ENCODE measurements around the gene AP3B2.

AP3B2 gene

DNA sequence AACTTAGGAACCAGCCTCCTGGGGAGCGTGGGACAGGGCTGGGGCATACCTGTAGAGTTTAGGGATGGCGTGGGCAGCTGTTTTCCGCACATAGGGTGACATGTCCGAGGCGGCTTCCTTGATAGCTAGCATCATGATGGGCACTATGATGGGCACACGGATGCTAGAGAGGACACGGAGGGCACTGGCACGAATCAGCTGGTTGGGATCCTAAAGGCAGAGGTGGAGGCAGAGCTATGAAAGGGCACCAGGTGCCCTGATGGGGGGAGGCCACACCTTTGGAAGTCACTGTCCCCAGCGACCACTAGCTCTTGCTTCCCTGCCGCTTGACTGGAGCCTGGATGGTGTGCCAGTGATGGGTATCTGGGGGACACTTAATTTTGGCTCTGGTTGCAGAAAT, 28.3 kb downstream of the AP3B2 start:
- Histone ChIP-seq H3K4me1 (ENCODE audit: low read depth, poor library complexity, severe bottlenecking) (no peaks in the 10 kb centered on the region), H3K36me3 (ENCODE audit: insufficient read depth) (no peaks in the 10 kb centered on the region), H3K27ac (no peak overlapping the region), H3K4me2 (no peak overlapping the region), H2AFZ (ENCODE audit: low read depth) (peak overlapping the region; percentile 87; the same call in 1 of the 2 replicates), H4K20me1 (ENCODE audit: insufficient read depth) (no peaks in the 10 kb centered on the region), H3K4me3 (IDR thresholded peaks at IDR 0.05; ENCODE audit: insufficient read depth, low read depth, low read length) (no peak overlapping the region), H3K9ac (no peak overlapping the region), H3K27me3 (ENCODE audit: insufficient read depth, low read depth) (no peaks in the 10 kb centered on the region), H3K79me2 (ENCODE audit: insufficient read depth, low read depth) (no peaks in the 10 kb centered on the region)
- TF ChIP-seq, protein P1, sequence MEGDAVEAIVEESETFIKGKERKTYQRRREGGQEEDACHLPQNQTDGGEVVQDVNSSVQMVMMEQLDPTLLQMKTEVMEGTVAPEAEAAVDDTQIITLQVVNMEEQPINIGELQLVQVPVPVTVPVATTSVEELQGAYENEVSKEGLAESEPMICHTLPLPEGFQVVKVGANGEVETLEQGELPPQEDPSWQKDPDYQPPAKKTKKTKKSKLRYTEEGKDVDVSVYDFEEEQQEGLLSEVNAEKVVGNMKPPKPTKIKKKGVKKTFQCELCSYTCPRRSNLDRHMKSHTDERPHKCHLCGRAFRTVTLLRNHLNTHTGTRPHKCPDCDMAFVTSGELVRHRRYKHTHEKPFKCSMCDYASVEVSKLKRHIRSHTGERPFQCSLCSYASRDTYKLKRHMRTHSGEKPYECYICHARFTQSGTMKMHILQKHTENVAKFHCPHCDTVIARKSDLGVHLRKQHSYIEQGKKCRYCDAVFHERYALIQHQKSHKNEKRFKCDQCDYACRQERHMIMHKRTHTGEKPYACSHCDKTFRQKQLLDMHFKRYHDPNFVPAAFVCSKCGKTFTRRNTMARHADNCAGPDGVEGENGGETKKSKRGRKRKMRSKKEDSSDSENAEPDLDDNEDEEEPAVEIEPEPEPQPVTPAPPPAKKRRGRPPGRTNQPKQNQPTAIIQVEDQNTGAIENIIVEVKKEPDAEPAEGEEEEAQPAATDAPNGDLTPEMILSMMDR (conservative IDR thresholded peaks at IDR 0.05; ENCODE audit: low read depth, low read length): no peak

DNA sequence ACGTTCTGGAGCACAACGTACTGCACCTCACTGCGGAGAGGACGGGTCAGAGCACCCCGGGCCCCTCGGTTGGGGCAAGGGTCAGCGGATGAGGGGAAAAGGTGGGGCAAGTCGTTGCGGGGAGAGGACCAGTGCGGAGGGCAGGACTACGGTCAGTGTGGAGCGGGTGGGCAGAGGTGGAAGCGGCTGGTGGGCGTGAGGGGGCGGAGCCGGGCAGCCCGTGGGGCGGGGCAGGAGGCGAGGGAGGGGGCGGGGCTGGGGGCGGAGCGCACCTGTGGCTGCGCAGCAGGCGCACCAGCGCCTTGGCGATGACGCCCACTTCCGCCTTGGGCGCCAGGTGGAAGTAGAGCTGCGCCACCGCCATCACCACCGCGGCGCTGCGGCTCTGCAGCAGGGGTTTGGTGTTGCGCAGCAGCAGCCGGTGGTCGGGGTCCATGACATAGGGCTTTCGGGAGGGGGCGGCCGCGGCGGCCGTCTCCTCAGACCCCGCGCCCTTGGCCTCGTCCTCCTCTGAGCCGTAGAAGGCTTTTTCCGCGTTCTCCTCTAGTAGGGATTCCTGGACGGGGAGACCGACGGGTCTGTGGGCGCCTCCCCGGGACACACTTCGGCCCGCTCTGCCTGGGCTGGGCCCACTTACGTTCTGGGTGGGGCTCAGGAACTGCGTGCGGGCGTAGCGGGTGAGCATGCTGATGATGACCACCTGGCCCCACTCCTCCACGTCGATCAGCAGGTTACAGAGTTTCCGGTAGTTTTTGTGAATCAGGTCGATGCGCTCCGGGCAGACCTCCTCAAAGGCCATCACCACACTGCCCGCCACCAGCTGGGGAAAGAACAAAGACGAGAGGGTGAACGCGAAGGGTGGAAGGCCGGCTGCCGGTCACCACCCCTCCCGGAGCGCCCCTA, 29.2 kb downstream of the AP3B2 start:
- H3K4me3 ChIP-seq (IDR thresholded peaks at IDR 0.05; ENCODE audit: insufficient read depth, low read depth, low read length): no peak overlapping the region
- peak overlapping the region; percentile 30; the same call in 1 of the 2 replicates for H3K9ac ChIP-seq
- H2AFZ ChIP-seq (ENCODE audit: low read depth): peak overlapping the region; percentile 87
- H3K4me1 ChIP-seq (ENCODE audit: low read depth, poor library complexity, severe bottlenecking): no peaks in the 10 kb centered on the region
- TF ChIP-seq, protein P1 (conservative IDR thresholded peaks at IDR 0.05; ENCODE audit: low read depth, low read length): no peak
- no peaks in the 10 kb centered on the region for H3K36me3 ChIP-seq (ENCODE audit: insufficient read depth)
- H3K79me2 ChIP-seq (ENCODE audit: insufficient read depth, low read depth): no peaks in the 10 kb centered on the region
- no peaks in the 10 kb centered on the region for H3K27me3 ChIP-seq (ENCODE audit: insufficient read depth, low read depth)
- H3K27ac ChIP-seq: no peak overlapping the region
- no peaks in the 10 kb centered on the region for H4K20me1 ChIP-seq (ENCODE audit: insufficient read depth)
- H3K4me2 ChIP-seq: peak overlapping the region; percentile 48; the same call in 1 of the 2 replicates

DNA sequence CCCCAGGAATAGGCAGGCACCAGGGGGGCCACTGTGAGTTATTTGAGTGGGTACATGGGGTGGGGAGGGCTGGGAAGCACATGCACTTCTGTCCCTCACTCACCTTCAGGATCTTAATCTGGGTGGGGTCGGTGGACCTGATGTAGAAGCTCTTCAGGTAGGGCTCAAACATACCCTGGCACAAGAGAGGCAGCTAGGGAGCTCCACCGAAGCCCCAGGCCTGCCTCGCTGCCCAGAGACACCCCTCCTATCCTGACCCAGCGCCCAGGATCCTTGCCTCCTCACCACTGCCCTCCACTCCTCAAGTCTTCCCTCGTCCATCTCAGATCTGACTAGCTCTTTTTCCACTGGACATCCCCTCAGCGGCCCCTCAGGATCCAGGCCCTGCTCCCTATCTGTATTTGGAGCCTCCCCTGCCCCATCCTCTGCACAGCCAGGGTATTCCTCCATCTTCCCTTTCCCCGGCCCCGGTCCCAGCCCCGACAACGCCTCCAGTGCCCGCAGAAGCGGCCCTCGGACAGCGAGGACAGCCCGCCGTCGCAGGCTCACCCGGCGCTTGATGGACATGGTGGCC, 30.0 kb downstream of the AP3B2 start:
- TF ChIP-seq, protein P1 (conservative IDR thresholded peaks at IDR 0.05; ENCODE audit: low read depth, low read length): no peak
- Histone ChIP-seq H3K79me2 (ENCODE audit: insufficient read depth, low read depth) (no peaks in the 10 kb centered on the region), H3K4me2 (no peak overlapping the region), H3K9ac (no peak overlapping the region), H3K4me3 (IDR thresholded peaks at IDR 0.05; ENCODE audit: insufficient read depth, low read depth, low read length) (no peak overlapping the region), H3K27ac (no peak overlapping the region), H2AFZ (ENCODE audit: low read depth) (no peak overlapping the region; the same call in 1 of the 2 replicates), H3K27me3 (ENCODE audit: insufficient read depth, low read depth) (no peaks in the 10 kb centered on the region), H4K20me1 (ENCODE audit: insufficient read depth) (no peaks in the 10 kb centered on the region), H3K4me1 (ENCODE audit: low read depth, poor library complexity, severe bottlenecking) (no peaks in the 10 kb centered on the region), H3K36me3 (ENCODE audit: insufficient read depth) (no peaks in the 10 kb centered on the region)

DNA sequence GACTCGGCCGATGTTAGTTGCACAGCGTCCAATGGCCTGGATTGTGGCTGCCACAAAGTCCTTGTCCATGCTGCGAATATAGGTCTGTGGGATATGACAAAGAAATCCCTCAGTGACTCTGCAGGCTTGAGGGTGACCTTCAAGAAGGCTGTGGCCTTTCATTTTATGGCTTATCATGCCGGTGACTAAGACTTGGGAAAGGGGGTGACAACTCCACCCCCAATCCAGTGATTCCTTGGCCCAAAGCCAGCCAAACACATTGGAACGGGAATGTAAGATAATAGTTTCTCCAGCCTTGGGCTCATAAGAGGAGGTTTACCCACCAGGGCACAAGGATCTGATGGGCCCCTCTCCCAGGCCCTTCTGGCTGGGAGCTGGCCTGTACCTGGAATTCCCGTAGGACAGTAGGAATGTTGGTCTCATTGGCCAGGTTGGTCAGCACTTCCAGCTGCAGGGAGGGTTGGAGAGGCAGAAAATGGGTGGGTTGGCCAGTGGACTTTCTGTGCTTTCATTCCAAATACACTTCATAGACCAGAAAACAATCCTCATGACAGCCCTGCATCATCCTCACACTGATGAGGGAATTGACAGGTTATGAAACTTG, 31.9 kb downstream of the AP3B2 start:
- TF ChIP-seq, protein P1 (conservative IDR thresholded peaks at IDR 0.05; ENCODE audit: low read depth, low read length): no peak

More for the DNA sequence above, 31.9 kb downstream of the AP3B2 start:
- Histone ChIP-seq H2AFZ (ENCODE audit: low read depth) (no peak overlapping the region), H3K79me2 (ENCODE audit: insufficient read depth, low read depth) (no peaks in the 10 kb centered on the region), H3K4me2 (no peak overlapping the region), H3K36me3 (ENCODE audit: insufficient read depth) (no peaks in the 10 kb centered on the region), H3K27ac (no peak overlapping the region), H3K27me3 (ENCODE audit: insufficient read depth, low read depth) (no peaks in the 10 kb centered on the region), H3K9ac (no peak overlapping the region), H3K4me3 (IDR thresholded peaks at IDR 0.05; ENCODE audit: insufficient read depth, low read depth, low read length) (no peak overlapping the region), H4K20me1 (ENCODE audit: insufficient read depth) (no peaks in the 10 kb centered on the region), H3K4me1 (ENCODE audit: low read depth, poor library complexity, severe bottlenecking) (no peaks in the 10 kb centered on the region)

All from KMS-11 (cell line).